Occipital lobe (tissue), 2 donors: ENCODE data around the gene DTNBP1. TPM values are rescaled to one million over a fixed set of nuclear protein-coding genes. Genes with fewer than 3 reads are reported as not detected.
"Not testable (repeated sequence)": the region's sequence is repeated elsewhere in the genome, so short reads cannot be mapped to it uniquely, and the experiment has no call there.

Experiments used
- DNase-seq: peaks from one replicate; lab custom pipeline; 2025; lab: John Stamatoyannopoulos, UW
- total RNA-seq: library from RNA; depleted of rRNA; stranded (reverse); fragments of >200 nt; gene quantifications from one replicate; pipeline ENCODE4 v1.2.3, GENCODE V29; 2014

The DTNBP1 gene
- total RNA-seq, 1 donor from 2014 or later, result 5.9 TPM

DNA sequence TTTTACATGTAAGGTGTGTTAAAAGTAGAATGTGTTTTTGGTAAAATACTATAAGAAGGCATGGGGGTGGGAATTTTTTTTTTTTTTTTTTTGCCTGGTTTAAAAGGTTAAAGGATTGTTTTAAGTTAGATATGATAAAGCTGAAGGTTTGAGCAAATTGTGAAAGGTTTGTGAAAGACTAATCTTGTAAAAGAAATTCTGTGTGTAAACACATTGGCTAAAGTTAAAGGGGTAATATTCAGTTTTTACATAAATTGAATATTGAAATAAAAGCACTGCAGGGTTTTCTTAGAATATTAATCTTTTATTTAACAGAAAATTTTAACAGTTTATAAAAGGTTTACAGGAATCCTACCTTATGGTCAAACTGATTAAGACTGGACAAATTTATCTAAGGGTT, 105.7 kb downstream of the DTNBP1 start:
- DNase-seq, result no peak

DNA sequence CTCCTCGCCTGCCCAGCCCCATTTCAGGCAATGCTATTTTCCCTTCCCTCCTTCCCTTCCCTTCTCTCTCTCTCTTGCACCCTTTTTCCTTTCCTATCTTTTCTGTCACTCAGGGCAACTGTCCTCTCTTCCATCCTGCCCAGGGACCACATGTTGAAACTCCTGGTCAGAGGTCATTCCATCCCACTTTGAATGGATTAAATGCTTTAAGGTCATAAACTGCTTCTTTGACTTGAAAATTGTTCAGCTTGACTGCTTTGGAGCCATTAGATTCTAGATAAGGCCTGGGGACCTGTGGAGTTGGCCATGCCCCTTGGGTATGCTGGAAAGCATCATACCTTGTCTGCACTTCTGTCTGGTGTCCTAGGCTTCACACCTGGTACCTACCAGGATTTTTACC, 106.1 kb downstream of the DTNBP1 start:
- no peak for DNase-seq

GRCh38 chr6:15555101-15556038, 107.5 kb downstream of the DTNBP1 start:
- DNase-seq, result no peak

- DNase-seq, result no peak
Measured at GRCh38 chr6:15554728-15555100, 108.1 kb downstream of the DTNBP1 start.

DNA sequence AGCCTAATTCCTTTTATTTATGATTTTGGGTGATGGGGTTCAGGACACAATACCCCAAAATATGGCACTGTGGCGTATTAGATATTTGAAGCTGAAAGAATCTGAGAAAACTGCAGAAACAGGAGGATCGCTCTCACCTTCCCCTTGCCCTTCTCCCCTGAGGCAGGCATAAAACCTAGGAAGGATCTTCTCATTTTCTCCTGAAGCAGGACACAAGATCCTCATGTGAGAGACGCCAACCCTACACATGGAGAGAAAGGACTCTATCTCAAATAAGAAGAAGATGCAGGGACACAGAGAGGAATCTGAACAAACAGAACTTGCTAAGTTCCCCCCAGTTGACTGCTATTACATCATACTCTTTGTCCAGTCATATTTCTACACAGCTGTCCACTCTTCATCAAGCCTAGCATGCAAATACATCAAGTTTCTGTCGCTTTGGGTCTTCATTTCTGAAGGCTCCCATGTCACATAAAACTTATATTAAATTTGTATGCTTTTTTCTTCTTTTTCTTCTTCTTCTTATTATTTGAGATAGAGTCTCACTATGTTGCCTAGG, 109.0 kb downstream of the DTNBP1 start:
- no peak for DNase-seq

DNA sequence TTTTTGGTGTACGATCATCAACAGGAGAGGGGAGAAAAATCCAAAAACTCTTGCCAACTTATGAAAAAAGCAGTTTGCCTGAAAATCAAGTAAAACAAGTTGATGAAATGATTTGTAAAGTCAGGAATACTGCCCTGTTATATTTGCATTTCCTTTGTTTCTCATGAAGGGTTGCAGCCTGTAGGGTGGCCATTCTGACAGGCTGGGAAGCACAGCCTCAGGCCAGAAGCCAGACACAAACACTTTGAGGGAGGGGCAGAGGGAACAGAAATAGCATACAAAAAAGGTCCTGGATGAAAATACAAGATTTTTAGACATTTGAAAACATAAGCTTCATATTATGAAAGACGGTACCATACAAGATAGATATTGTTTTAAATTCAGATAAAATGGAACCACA, 109.8 kb downstream of the DTNBP1 start:
- DNase-seq, result no peak

DNA sequence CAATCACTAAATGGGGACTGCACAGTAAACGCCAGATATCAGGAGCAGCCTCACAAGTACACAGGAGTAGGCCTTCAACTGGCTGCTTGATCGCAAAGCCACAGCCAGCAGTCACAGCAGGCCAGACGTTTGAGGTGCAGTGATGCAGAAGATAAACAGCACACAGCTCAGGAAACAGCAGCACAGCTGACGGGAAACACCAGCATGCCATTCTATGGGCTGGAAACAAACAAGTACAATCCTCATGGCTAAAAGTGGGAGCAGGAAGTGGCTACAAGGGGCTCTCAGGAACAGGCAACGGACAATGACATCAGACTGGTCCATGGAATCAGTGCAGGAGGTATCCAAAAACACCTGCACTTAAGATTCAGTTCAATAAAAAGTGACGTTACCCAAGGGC, 111.0 kb downstream of the DTNBP1 start:
- no peak for DNase-seq

GRCh38 chr6:15551262-15551661, 111.6 kb downstream of the DTNBP1 start:
- no peak for DNase-seq

GRCh38 chr6:15550546-15551123, 112.2 kb downstream of the DTNBP1 start:
- no peak for DNase-seq

DNA sequence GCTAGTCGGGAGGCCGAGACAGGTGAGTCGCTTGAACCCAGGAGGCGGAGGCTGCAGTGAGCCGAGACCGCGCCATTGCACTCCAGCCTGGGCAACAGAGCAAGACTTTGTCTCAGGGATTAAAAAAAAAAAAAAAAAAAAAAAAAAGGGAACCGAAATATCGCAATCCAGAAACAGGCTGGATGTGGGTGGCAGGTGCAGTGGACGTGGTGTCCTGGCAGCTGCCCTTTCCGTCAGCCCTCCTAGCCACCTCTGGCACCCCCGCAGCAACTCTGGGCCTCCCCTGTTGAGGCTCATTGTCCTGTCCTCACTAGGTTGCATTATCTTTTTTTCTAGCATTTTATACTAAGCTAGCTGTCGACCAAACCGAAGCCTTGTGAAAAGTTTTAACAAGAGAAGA, 113.5 kb downstream of the DTNBP1 start:
- DNase-seq, result no peak

DNA sequence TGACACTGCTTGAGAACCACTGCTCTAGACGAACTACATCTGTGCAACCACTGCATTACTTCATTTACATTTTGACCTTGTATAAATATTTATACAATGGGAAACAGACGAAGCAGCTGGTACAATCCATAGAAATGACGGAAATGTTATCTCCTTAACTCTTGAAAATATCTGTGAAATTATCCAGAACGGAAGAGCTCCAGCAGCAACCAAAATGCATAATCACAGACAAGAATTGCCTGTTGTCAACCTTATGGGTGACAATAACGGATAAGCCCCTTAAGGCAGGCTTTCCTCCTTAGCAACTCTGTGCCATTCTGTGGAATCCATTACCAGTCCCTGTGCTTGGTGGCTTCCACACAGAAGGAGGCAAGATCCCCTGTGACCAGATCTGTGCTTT, 115.4 kb downstream of the DTNBP1 start:
- no peak for DNase-seq

DNA sequence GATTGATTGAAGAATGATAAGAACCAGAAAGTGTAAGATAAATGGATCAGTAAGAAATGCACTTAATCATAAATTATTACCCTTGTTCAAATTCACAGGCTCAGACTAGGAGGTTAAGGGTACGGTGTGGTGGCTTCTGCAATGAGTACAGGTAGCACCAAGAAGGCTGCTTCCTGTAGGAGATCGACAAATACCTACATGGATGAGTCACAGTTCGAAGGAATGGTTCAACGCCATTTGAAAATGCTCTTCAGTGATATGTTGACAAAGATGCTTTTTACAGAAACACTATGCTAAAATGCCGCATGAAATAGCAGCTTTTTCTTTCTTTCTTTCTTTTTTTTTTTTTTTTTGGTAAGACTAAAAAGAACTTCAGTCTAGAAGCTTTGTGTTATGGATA, 116.2 kb downstream of the DTNBP1 start:
- no peak for DNase-seq

DNA sequence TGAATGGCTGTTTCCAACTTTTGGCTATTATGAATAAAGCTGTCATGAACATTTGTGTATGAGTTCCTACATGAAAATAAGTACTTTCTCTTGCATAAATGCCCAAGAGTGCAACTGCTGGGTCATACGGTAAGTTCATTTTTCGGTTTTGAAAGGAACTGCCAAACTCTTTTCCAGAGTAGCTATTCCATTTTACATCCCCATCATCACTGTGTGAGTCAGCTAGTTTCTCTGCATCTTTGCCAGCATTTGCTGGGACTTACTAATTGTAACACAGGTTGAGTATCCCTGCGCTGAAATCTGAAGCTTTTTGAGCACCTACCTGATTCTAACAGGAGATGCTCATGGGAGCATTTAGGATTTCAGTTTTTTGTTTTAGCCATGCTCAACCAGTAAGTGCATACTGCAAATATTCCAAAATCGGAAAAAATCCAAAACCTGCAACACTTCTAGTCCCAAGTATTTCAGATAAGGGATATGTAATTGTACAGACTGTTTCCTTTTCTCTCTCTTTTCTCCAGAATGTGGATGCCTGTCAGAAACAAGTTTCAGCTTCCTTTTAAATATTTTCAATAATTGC, 118.4 kb downstream of the DTNBP1 start:
- DNase-seq, result no peak

DNA sequence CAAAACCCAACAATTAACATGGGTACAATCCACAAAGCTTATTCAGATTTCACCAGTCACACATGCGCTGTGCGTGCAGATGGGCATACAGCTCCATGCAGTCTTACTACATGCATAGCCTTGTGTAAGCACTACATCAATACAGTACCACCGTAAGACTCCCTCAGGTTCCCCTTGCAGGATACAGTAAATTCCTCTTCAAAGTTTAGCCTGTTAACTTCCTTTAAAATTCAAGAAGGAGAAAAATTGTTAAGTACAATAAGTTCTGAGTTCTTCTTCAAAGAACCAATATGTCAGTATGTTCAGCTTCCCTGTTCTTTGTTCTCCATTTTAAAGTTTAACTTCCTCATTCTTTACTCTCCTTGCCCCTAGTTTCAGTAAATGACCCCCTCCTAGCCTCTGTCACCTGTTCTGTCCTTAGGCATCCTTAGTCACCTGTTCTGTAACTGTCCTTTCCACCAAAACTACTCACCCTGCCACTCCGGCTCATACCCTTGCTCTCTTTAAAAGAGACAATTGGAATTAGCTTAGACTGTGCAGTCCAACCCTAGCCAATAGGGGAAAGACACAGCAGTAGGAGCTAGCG, 119.4 kb downstream of the DTNBP1 start:
- DNase-seq, result not testable (repeated sequence)

DNA sequence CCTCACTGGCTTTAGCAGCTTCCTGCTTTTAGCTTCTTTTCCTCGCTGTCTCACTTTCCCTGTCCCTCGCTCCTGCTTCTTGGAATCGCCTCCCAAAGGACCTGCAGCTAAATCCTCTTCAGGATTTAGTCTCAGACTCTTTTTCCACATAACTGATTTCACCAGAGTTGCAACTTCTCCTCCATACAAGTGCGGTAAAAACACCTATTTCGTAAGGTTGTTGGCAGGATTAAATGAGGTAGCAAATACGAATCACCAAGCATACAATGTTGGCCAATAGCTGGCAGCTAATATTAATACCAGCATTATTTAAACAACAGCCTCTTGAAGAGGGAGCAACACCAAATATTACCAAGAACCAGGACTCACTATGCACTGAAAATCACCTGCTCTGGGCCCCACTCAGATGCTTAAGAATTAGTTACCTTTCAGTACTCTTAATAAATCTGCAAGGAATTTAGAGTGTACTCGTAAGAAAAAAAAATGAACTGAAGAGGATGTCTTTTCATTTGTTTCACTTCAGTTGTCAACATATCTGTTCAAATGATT, 123.0 kb downstream of the DTNBP1 start:
- DNase-seq, result no peak

DNA sequence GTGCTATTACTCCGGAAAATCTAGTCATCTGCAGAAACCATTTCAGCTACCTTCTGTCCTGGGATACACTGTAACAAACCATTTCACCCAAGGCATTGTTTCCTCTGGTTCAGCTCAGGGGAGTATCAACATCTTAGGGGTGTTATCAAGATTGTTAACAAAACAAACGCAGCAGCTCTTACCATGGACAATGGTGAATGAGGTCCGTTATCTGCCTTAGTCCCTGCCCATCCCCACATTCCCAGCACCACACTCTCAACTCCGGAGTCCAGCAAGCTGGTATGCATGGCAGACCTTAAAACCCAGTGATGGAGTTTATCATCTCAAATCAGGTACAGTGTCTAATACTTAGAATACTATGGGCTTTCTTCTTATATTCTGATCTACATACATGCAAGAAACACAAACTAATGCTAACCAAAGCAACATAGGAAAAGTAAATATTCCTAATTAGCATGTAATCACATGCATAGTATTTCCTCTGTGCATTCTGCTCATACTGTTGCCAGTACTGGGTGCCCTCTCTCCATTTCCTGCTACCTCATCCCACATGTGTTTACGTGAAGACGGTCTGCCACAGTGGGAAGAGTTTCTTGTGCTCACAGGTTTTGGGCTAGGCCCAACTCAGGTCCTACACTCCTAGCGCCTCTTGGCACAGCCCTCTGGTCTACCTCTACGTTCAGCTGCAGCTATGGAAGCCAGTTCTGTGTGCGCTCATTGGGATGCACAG, 123.9 kb downstream of the DTNBP1 start:
- no peak for DNase-seq

- DNase-seq, result no peak
Measured at GRCh38 chr6:15538106-15538505, 124.7 kb downstream of the DTNBP1 start.

GRCh38 chr6:15536198-15536955, 126.5 kb downstream of the DTNBP1 start:
- DNase-seq, result no peak

- no peak for DNase-seq
Measured at GRCh38 chr6:15535495-15536197, 127.2 kb downstream of the DTNBP1 start.

- no peak for DNase-seq
Measured at GRCh38 chr6:15534974-15535373, 127.9 kb downstream of the DTNBP1 start.
